HepG2 (cell line): ENCODE data around the gene SEPTIN2. TPM values are rescaled to one million over a fixed set of nuclear protein-coding genes. Genes with fewer than 3 reads are reported as not detected.

Source experiments
- CENPX ChIP-seq: sonication (generic); formaldehyde crosslinking; IDR thresholded peaks from 2 replicates; pipeline ENCODE4 v1.9.0; 2021; ENCODE audit warnings: mild to moderate bottlenecking, missing genetic modification reagents, moderate library complexity
- CHD2 ChIP-seq: IDR thresholded peaks from 2 replicates; pipeline ENCODE4 v1.6.1; 2011; ENCODE audit warnings: low read depth, low read length, improper control_type of control experiment
- CSRNP1 ChIP-seq: sonication (generic); formaldehyde crosslinking; IDR thresholded peaks from 2 replicates; pipeline ENCODE4 v1.8.1; 2023; ENCODE audit warnings: mild to moderate bottlenecking, missing genetic modification reagents
- FOXJ3 ChIP-seq: sonication (generic); formaldehyde crosslinking; IDR thresholded peaks from 2 replicates; pipeline ENCODE4 v1.4.0; 2020; ENCODE audit warnings: missing genetic modification reagents, mild to moderate bottlenecking, borderline replicate concordance
- GZF1 ChIP-seq: sonication (generic); formaldehyde crosslinking; IDR thresholded peaks from 2 replicates; pipeline ENCODE4 v1.5.1; 2020; ENCODE audit warnings: mild to moderate bottlenecking, missing genetic modification reagents
- HHEX ChIP-seq: IDR thresholded peaks from 2 replicates; pipeline ENCODE4 v1.6.1; 2016; ENCODE audit warnings: control low read depth
- HNRNPUL1 ChIP-seq: fragments of 200-400 bp; formaldehyde crosslinking; IDR thresholded peaks from 2 replicates; pipeline ENCODE4 v1.6.1; 2017; ENCODE audit warnings: low read depth, mild to moderate bottlenecking, low read length, moderate library complexity
- HOXA5 ChIP-seq: sonication (generic); formaldehyde crosslinking; IDR thresholded peaks from 2 replicates; pipeline ENCODE4 v1.4.0; 2020; ENCODE audit warnings: missing genetic modification reagents
- JDP2 ChIP-seq: sonication (generic); formaldehyde crosslinking; IDR thresholded peaks from 2 replicates; pipeline ENCODE4 v1.8.1; 2022; ENCODE audit warnings: missing genetic modification reagents, borderline replicate concordance
- MBD4 ChIP-seq: IDR thresholded peaks from 2 replicates; pipeline ENCODE4 v1.6.1; 2012; ENCODE audit warnings: low read length, inconsistent platforms, borderline replicate concordance
- MEIS1 ChIP-seq: sonication (generic); formaldehyde crosslinking; IDR thresholded peaks from 2 replicates; pipeline ENCODE4 v1.9.0; 2021; ENCODE audit warnings: mild to moderate bottlenecking, missing genetic modification reagents, moderate library complexity, borderline replicate concordance
- NFATC3 ChIP-seq: sonication (generic); formaldehyde crosslinking; IDR thresholded peaks from 2 replicates; pipeline ENCODE4 v1.5.1; 2020; ENCODE audit warnings: mild to moderate bottlenecking, missing genetic modification reagents
- POLR2AphosphoS2 ChIP-seq: IDR thresholded peaks from 2 replicates; pipeline ENCODE4 v1.6.1; 2011; ENCODE audit warnings: low read depth, low read length, improper control_type of control experiment
- PRPF4 ChIP-seq: fragments of 200-400 bp; formaldehyde crosslinking; IDR thresholded peaks from 2 replicates; pipeline ENCODE4 v1.6.1; 2016; ENCODE audit warnings: low read length, low read depth; ENCODE audit not compliant: poor library complexity, severe bottlenecking
- RFX1 ChIP-seq: fragments of 450-650 bp; IDR thresholded peaks from 2 replicates; pipeline ENCODE4 v1.6.1; 2017
- TMF1 ChIP-seq: sonication (generic); formaldehyde crosslinking; IDR thresholded peaks from 2 replicates; pipeline ENCODE4 v1.8.1; 2022; ENCODE audit warnings: low read depth, missing genetic modification reagents
- ZBTB20 ChIP-seq: sonication (generic); formaldehyde crosslinking; IDR thresholded peaks from 2 replicates; pipeline ENCODE4 v1.8.1; 2023; ENCODE audit warnings: missing genetic modification reagents, low read depth, mild to moderate bottlenecking, borderline replicate concordance
- ZNF160 ChIP-seq: sonication (generic); formaldehyde crosslinking; IDR thresholded peaks from 2 replicates; pipeline ENCODE4 v1.8.0; 2022; ENCODE audit warnings: mild to moderate bottlenecking, inconsistent platforms, missing genetic modification reagents
- ZNF256 ChIP-seq: sonication (generic); formaldehyde crosslinking; conservative IDR thresholded peaks from 2 replicates; pipeline ENCODE4 v1.4.0; 2020; ENCODE audit warnings: missing genetic modification reagents
- ZNF263 ChIP-seq: sonication (generic); formaldehyde crosslinking; IDR thresholded peaks from 2 replicates; pipeline ENCODE4 v1.4.0; 2020; ENCODE audit warnings: missing genetic modification reagents
- ZNF335 ChIP-seq: sonication (generic); formaldehyde crosslinking; IDR thresholded peaks from 2 replicates; pipeline ENCODE4 v1.4.0; 2020; ENCODE audit warnings: missing genetic modification reagents
- ZNF614 ChIP-seq: IDR thresholded peaks from 2 replicates; pipeline ENCODE4 v1.6.1; 2018; ENCODE audit warnings: missing biosample characterization, missing genetic modification reagents, inconsistent platforms, borderline replicate concordance
- ZNF816 ChIP-seq: sonication (generic); formaldehyde crosslinking; IDR thresholded peaks from 2 replicates; pipeline ENCODE4 v1.8.0; 2022; ENCODE audit warnings: missing genetic modification reagents, mild to moderate bottlenecking, borderline replicate concordance
- ZSCAN30 ChIP-seq: sonication (generic); formaldehyde crosslinking; IDR thresholded peaks from 2 replicates; pipeline ENCODE4 v1.5.0; 2020; ENCODE audit warnings: mild to moderate bottlenecking, missing genetic modification reagents
- polyA plus RNA-seq, 8 experiments: library from polyadenylated mRNA; depleted of rRNA in 3 of 8; stranded (reverse) in 7 of 8; unstranded in 1 of 8; fragments of >200 nt; fragmentation: Illumina TruSeq in 4 of 8; extraction: Trizol in 4 of 8; gene quantifications; 2 replicates each; pipeline versions ENCODE4 v1.2.1 to v1.2.3, GENCODE V29; 2011 to 2016; ENCODE audit warnings: low read depth in 4 of 8, missing spikeins in 1 of 8, mixed read lengths in 1 of 8; ENCODE audit not compliant: insufficient read depth in 1 of 8
- total RNA-seq, 5 experiments: library from RNA; depleted of rRNA; stranded (reverse); fragments of >200 nt; fragmentation: Illumina TruSeq; extraction: Trizol; gene quantifications; 2 replicates each; pipeline ENCODE4 v1.2.3, GENCODE V29; 2016; ENCODE audit warnings: low read depth in 1 of 5
- TF ChIP-seq, protein P1 (sequence below): sonication (generic); formaldehyde crosslinking; IDR thresholded peaks from 2 replicates; pipeline ENCODE4 v1.5.1; 2020; ENCODE audit warnings: mild to moderate bottlenecking, missing genetic modification reagents, borderline replicate concordance

The SEPTIN2 gene
- total and polyA plus RNA-seq, 2 of the 13 experiments (the other 11 are each of a cell fraction or from before 2014, with no cell fraction given), result 493 to 733 TPM

- TF ChIP-seq, protein P1, sequence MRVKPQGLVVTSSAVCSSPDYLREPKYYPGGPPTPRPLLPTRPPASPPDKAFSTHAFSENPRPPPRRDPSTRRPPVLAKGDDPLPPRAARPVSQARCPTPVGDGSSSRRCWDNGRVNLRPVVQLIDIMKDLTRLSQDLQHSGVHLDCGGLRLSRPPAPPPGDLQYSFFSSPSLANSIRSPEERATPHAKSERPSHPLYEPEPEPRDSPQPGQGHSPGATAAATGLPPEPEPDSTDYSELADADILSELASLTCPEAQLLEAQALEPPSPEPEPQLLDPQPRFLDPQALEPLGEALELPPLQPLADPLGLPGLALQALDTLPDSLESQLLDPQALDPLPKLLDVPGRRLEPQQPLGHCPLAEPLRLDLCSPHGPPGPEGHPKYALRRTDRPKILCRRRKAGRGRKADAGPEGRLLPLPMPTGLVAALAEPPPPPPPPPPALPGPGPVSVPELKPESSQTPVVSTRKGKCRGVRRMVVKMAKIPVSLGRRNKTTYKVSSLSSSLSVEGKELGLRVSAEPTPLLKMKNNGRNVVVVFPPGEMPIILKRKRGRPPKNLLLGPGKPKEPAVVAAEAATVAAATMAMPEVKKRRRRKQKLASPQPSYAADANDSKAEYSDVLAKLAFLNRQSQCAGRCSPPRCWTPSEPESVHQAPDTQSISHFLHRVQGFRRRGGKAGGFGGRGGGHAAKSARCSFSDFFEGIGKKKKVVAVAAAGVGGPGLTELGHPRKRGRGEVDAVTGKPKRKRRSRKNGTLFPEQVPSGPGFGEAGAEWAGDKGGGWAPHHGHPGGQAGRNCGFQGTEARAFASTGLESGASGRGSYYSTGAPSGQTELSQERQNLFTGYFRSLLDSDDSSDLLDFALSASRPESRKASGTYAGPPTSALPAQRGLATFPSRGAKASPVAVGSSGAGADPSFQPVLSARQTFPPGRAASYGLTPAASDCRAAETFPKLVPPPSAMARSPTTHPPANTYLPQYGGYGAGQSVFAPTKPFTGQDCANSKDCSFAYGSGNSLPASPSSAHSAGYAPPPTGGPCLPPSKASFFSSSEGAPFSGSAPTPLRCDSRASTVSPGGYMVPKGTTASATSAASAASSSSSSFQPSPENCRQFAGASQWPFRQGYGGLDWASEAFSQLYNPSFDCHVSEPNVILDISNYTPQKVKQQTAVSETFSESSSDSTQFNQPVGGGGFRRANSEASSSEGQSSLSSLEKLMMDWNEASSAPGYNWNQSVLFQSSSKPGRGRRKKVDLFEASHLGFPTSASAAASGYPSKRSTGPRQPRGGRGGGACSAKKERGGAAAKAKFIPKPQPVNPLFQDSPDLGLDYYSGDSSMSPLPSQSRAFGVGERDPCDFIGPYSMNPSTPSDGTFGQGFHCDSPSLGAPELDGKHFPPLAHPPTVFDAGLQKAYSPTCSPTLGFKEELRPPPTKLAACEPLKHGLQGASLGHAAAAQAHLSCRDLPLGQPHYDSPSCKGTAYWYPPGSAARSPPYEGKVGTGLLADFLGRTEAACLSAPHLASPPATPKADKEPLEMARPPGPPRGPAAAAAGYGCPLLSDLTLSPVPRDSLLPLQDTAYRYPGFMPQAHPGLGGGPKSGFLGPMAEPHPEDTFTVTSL (CRISPR knock-in tag), result no peak; the same call in 1 of the 2 replicates
- TF ChIP-seq HNRNPUL1, result no peak
- TF ChIP-seq MEIS1 (CRISPR knock-in tag), result no peak
- no peak for TF ChIP-seq CENPX (CRISPR knock-in tag)
- TF ChIP-seq PRPF4, result no peak
- no peak for TF ChIP-seq CSRNP1
- TF ChIP-seq GZF1 (CRISPR knock-in tag), result no peak; the same call in 1 of the 2 replicates
- TF ChIP-seq TMF1 (CRISPR knock-in tag), result no peak
- no peak for TF ChIP-seq RFX1
- TF ChIP-seq HHEX (CRISPR knock-in tag), result no peak
- TF ChIP-seq ZNF816 (CRISPR knock-in tag), result no peak
- TF ChIP-seq ZNF160 (CRISPR knock-in tag), result peak; percentile 15; the same call in 1 of the 2 replicates
- TF ChIP-seq NFATC3 (CRISPR knock-in tag), result no peak
- no peak for TF ChIP-seq ZNF263
- peak; percentile 38; the same call in 1 of the 2 replicates for TF ChIP-seq ZBTB20 (CRISPR knock-in tag)
- no peak for TF ChIP-seq ZNF335
- TF ChIP-seq ZSCAN30, result peak; percentile 56; the same call in 1 of the 2 replicates
- no peak for TF ChIP-seq ZNF256 (CRISPR knock-in tag)
- TF ChIP-seq JDP2 (CRISPR knock-in tag), result no peak
- TF ChIP-seq POLR2AphosphoS2, result no peak
- no peak for TF ChIP-seq MBD4
- no peak for TF ChIP-seq FOXJ3 (CRISPR knock-in tag)
- peak; percentile 67; the same call in 1 of the 2 replicates for TF ChIP-seq HOXA5 (CRISPR knock-in tag)
- no peak for TF ChIP-seq CHD2
- no peak; the same call in 1 of the 2 replicates for TF ChIP-seq ZNF614 (CRISPR knock-in tag)
Observed at GRCh38 chr2:241350878-241351639, 35.3 kb downstream of the SEPTIN2 start (continued).
